Measurements from ENCODE around the gene DIPK2A.

- no peak for TF ChIP-seq POLR2A (IDR thresholded peaks at IDR 0.05)
- no peak for TF ChIP-seq CTCF (IDR thresholded peaks at IDR 0.05)
These were observed 6.0 kb downstream of the DIPK2A start for GRCh38 chr3:143977341-143978262.

Measured in heart left ventricle (tissue), 13 donors.